AG09319 (cell line): ENCODE measurements around the gene LIFR.

Source experiments
- DNase-seq: peaks from one replicate; pipeline ENCODE4 v3.0.0-alpha.2; 2010; ENCODE audit warnings: low read depth; ENCODE audit errors: extremely low read depth
- CTCF ChIP-seq: IDR thresholded peaks from 2 replicates; pipeline ENCODE4 v1.5.1; 2011; ENCODE audit warnings: low read depth, mild to moderate bottlenecking, inconsistent platforms, low read length, moderate library complexity

Gene LIFR

GRCh38 chr5:38591523-38591849 lies 35.0 kb upstream of the LIFR start:
- DNase-seq, result no peak
- no peak for TF ChIP-seq CTCF

GRCh38 chr5:38590838-38591522 lies 34.5 kb upstream of the LIFR start:
- no peak for TF ChIP-seq CTCF
- DNase-seq, result no peak

- TF ChIP-seq CTCF, result no peak
- no peak for DNase-seq
These were observed 33.2 kb upstream of the LIFR start for GRCh38 chr5:38589629-38590028.

GRCh38 chr5:38585816-38586215 lies 29.4 kb upstream of the LIFR start:
- no peak for TF ChIP-seq CTCF
- no peak for DNase-seq

- no peak for DNase-seq
- no peak for TF ChIP-seq CTCF
These were observed 27.1 kb upstream of the LIFR start for GRCh38 chr5:38583500-38583899.

GRCh38 chr5:38582975-38583319 lies 26.5 kb upstream of the LIFR start:
- DNase-seq, result no peak
- no peak for TF ChIP-seq CTCF

GRCh38 chr5:38582293-38582974 lies 26.0 kb upstream of the LIFR start:
- TF ChIP-seq CTCF, result no peak
- no peak for DNase-seq
